ENCODE results near the gene KSR2.

KSR2 gene

GRCh38 chr12:117498256-117498655 lies 470.5 kb downstream of the KSR2 start:
- no peak for DNase-seq (ENCODE audit: low read depth)

- DNase-seq (ENCODE audit: low read depth): no peak
Observed at GRCh38 chr12:117497407-117497806, 471.4 kb downstream of the KSR2 start.

- DNase-seq (ENCODE audit: low read depth): no peak
Observed at GRCh38 chr12:117494833-117495655, 473.7 kb downstream of the KSR2 start.

- DNase-seq (ENCODE audit: low read depth): no peak
Observed at GRCh38 chr12:117491711-117492110, 477.1 kb downstream of the KSR2 start.

GRCh38 chr12:117490130-117490529 lies 478.7 kb downstream of the KSR2 start:
- DNase-seq (ENCODE audit: low read depth): no peak

- peak; percentile 20 for DNase-seq (ENCODE audit: low read depth)
Observed at GRCh38 chr12:117489671-117490070, 479.1 kb downstream of the KSR2 start.

GRCh38 chr12:117486840-117487659 lies 481.7 kb downstream of the KSR2 start:
- DNase-seq (ENCODE audit: low read depth): peak; percentile 27

- DNase-seq (ENCODE audit: low read depth): no peak
Observed at GRCh38 chr12:117485984-117486839, 482.6 kb downstream of the KSR2 start.

- DNase-seq (ENCODE audit: low read depth): no peak
Observed at GRCh38 chr12:117484901-117485300, 483.9 kb downstream of the KSR2 start.

- DNase-seq (ENCODE audit: low read depth): no peak
Observed at GRCh38 chr12:117483501-117483900, 485.3 kb downstream of the KSR2 start.

GRCh38 chr12:117481470-117481869 lies 487.3 kb downstream of the KSR2 start:
- no peak for DNase-seq (ENCODE audit: low read depth)

- no peak for DNase-seq (ENCODE audit: low read depth)
Observed at GRCh38 chr12:117476341-117476740, 492.4 kb downstream of the KSR2 start.

- DNase-seq (ENCODE audit: low read depth): no peak
Observed at GRCh38 chr12:117473856-117474255, 494.9 kb downstream of the KSR2 start.

GRCh38 chr12:117472983-117473382 lies 495.8 kb downstream of the KSR2 start:
- no peak for DNase-seq (ENCODE audit: low read depth)

GRCh38 chr12:117470804-117471203 lies 498.0 kb downstream of the KSR2 start:
- DNase-seq (ENCODE audit: low read depth): no peak

GRCh38 chr12:117469883-117470483 lies 498.8 kb downstream of the KSR2 start:
- DNase-seq (ENCODE audit: low read depth): no peak

GRCh38 chr12:117468016-117468415 lies 500.8 kb downstream of the KSR2 start:
- DNase-seq (ENCODE audit: low read depth): no peak

GRCh38 chr12:117467588-117467987 lies 501.2 kb downstream of the KSR2 start:
- DNase-seq (ENCODE audit: low read depth): no peak

GRCh38 chr12:117466677-117467362 lies 502.0 kb downstream of the KSR2 start:
- no peak for DNase-seq (ENCODE audit: low read depth)

- no peak for DNase-seq (ENCODE audit: low read depth)
Observed at GRCh38 chr12:117461732-117462131, 507.1 kb downstream of the KSR2 start.

GRCh38 chr12:117459229-117459628 lies 509.6 kb downstream of the KSR2 start:
- DNase-seq (ENCODE audit: low read depth): no peak

Measured in GM04503 (cell line).